MCF 10A (cell line): ENCODE measurements around the gene SHD. TPM values are rescaled to one million over a fixed set of nuclear protein-coding genes. Genes with fewer than 3 reads are reported as not detected.
"Not testable (repeated sequence)": the region's sequence is repeated elsewhere in the genome, so short reads cannot be mapped to it uniquely, and the experiment has no call there.

Source experiments
- BruUV-seq: library from RNA; stranded (reverse); fragments of 400-500 nt; replicated peaks from 2 replicates; lab custom pipeline; 2021; lab: Mats Ljungman, UMichigan
- CTCF ChIA-PET: fragments of 300-600 bp; sonication (Branson Sonifier 250); formaldehyde crosslinking; extraction: SDS; loops from one replicate; lab custom pipeline; 2021; ENCODE audit warnings: antibody characterized with exemption, inconsistent platforms; lab: Yijun Ruan, JAX
- POLR2A ChIA-PET: fragments of 300-600, 350-650 bp; sonication (Branson Sonifier 250); formaldehyde crosslinking; extraction: SDS; loops from one replicate; lab custom pipeline; 2020; ENCODE audit warnings: antibody characterized with exemption, inconsistent platforms; lab: Yijun Ruan, JAX
- DNase-seq: peaks from one replicate; pipeline ENCODE4 v3.0.0-alpha.2; 2018; ENCODE audit not compliant: unreplicated experiment
- H3K27ac Mint-ChIP-seq: one replicate; pipeline ENCODE4 v1.8.0; 2022; ENCODE audit warnings: mild to moderate bottlenecking, low read depth, mixed read lengths; ENCODE audit not compliant: unreplicated experiment
- H3K27me3 Mint-ChIP-seq: one replicate; pipeline ENCODE4 v1.8.0; 2022; ENCODE audit warnings: mixed read lengths; ENCODE audit not compliant: insufficient read depth, unreplicated experiment
- H3K36me3 Mint-ChIP-seq: one replicate; pipeline ENCODE4 v1.8.0; 2022; ENCODE audit warnings: mild to moderate bottlenecking, moderate library complexity, mixed read lengths; ENCODE audit not compliant: insufficient read depth, unreplicated experiment
- H3K4me1 Mint-ChIP-seq: one replicate; pipeline ENCODE4 v1.8.0; 2022; ENCODE audit warnings: mixed read lengths; ENCODE audit not compliant: insufficient read depth, unreplicated experiment
- H3K4me3 Mint-ChIP-seq: one replicate; pipeline ENCODE4 v1.8.0; 2022; ENCODE audit warnings: mild to moderate bottlenecking, moderate library complexity, mixed read lengths; ENCODE audit not compliant: unreplicated experiment
- H3K9me3 Mint-ChIP-seq: one replicate; pipeline ENCODE4 v1.8.0; 2022; ENCODE audit warnings: mixed read lengths; ENCODE audit not compliant: unreplicated experiment
- intact Hi-C: fragments of 100-400 bp; cut with micrococcal nuclease; formaldehyde crosslinking; loops from 2 replicates; pipeline ENCODE4 v1.14.1; 2022
- total RNA-seq: library from RNA; stranded (reverse); gene quantifications from 2 replicates; pipeline ENCODE4 v1.2.3, GENCODE V29; 2022
- TF ChIP-seq, protein P1 (sequence below): fragments of 200-600 bp; IDR thresholded peaks from one replicate; pipeline ENCODE4 v1.8.0; 2022; ENCODE audit warnings: antibody characterized with exemption, mild to moderate bottlenecking; ENCODE audit not compliant: unreplicated experiment

Gene SHD
- total RNA-seq, 1 experiment from 2014 or later = not detected

DNA sequence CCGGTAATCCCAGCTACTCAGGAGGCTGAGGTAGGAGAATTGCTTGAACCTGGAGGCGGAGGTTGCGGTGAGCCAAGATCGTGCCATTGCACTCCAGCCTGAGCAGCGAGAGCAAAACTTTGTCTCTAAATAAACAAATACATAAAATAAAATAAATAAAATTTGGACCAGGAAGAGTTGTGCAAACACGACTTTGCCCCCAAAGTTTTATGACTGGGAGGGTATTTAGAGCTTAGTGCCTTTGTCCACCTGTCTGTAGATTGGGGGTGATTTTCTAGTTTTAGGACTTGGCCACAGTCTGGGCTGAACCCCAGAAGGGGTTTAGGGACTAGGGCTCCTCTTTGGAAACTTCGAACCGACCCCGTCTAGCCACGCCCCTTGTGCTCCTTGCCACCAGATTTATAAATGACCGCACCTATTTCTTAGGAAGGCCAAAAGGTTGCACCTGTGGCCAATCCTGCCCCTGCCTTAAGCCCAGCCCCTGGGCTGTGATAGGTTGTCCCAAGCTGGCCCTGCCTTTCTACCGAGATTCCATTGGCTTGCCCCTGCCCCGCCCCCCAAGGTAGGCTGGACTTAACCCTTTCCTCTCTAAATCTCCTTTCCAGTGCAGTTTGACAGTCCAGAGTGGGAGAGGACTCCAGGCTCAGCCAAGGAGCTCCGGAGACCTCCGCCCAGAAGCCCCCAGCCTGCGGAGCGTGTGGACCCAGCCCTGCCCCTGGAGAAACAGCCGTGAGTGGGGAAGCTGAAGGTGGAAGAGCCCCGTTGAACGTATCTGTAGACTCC is 5.3 kb downstream of the SHD start:
- Mint-ChIP-seq H3K4me1 (no peaks in the 10 kb centered on the region), H3K27ac (no peak overlapping the region), H3K4me3 (no peak overlapping the region), H3K9me3 (no peaks in the 10 kb centered on the region), H3K36me3 (no peaks in the 10 kb centered on the region), H3K27me3 (peaks cover 22% of the 10 kb centered on the region)
- CTCF ChIA-PET = interaction anchor here (1.5 kb wide), 1 partner anchor 17 kb away, joined by 9 read pairs; no protein-coding TSS in a partner anchor
- DNase-seq = peak; percentile 51
- intact Hi-C loops = no loop called here
- POLR2A ChIA-PET = no interaction called here
- TF ChIP-seq, protein P1, sequence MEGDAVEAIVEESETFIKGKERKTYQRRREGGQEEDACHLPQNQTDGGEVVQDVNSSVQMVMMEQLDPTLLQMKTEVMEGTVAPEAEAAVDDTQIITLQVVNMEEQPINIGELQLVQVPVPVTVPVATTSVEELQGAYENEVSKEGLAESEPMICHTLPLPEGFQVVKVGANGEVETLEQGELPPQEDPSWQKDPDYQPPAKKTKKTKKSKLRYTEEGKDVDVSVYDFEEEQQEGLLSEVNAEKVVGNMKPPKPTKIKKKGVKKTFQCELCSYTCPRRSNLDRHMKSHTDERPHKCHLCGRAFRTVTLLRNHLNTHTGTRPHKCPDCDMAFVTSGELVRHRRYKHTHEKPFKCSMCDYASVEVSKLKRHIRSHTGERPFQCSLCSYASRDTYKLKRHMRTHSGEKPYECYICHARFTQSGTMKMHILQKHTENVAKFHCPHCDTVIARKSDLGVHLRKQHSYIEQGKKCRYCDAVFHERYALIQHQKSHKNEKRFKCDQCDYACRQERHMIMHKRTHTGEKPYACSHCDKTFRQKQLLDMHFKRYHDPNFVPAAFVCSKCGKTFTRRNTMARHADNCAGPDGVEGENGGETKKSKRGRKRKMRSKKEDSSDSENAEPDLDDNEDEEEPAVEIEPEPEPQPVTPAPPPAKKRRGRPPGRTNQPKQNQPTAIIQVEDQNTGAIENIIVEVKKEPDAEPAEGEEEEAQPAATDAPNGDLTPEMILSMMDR = no peak
- no TSS peak for BruUV-seq

DNA sequence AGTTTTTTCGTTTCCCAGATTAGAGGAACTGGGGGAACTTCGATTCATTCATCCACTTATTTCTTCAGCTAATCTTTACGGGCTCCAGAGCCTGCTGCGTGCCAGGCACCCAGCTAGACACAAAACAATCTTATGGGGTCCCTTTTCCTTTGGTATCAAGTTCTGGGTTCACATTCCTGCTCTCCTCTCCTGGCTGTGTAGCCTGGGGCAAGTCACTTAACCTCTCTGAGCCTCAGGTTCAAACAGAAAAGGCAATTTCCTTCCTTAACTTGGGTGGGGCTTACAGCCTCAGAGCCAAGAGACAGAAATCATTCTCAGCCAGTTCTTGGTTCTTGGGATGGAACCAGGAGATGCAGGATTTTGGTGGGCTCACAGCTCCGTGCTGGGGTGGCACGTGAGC is 5.9 kb downstream of the SHD start:
- POLR2A ChIA-PET = no interaction called here
- H3K9me3 Mint-ChIP-seq = no peaks in the 10 kb centered on the region
- no TSS peak for BruUV-seq
- H3K4me1 Mint-ChIP-seq = no peaks in the 10 kb centered on the region
- H3K27me3 Mint-ChIP-seq = peaks cover 16% of the 10 kb centered on the region
- no peak overlapping the region for H3K4me3 Mint-ChIP-seq
- no peak overlapping the region for H3K27ac Mint-ChIP-seq
- CTCF ChIA-PET = interaction anchor here (0.6 to 1.5 kb wide), 2 partner anchors 18 to 139 kb away, joined by 3 to 9 read pairs; no protein-coding TSS in a partner anchor
- TF ChIP-seq, protein P1 = no peak
- intact Hi-C loops = no loop called here
- H3K36me3 Mint-ChIP-seq = no peaks in the 10 kb centered on the region
- DNase-seq = no peak

DNA sequence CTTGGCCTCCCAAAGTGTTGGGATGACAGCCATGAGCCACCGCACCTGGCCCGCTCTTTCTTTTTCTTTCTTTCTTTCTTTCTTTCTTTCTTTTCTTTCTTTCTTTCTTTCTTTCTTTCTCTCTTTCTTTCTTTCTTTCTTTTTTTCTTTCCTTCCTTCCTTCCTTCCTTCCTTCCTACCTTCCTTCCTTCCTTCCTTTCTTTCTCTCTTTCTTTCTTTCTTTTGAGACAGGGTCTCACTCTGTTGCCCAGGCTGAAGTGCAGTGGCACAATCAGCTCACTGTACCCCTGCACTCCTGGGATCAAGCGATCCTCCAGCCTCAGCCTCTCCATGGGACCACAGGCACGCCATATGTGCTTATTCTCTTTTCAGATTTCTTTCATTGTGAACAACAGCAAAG is 7.1 kb downstream of the SHD start:
- H3K4me3 Mint-ChIP-seq, DNase-seq: not testable (repeated sequence)

DNA sequence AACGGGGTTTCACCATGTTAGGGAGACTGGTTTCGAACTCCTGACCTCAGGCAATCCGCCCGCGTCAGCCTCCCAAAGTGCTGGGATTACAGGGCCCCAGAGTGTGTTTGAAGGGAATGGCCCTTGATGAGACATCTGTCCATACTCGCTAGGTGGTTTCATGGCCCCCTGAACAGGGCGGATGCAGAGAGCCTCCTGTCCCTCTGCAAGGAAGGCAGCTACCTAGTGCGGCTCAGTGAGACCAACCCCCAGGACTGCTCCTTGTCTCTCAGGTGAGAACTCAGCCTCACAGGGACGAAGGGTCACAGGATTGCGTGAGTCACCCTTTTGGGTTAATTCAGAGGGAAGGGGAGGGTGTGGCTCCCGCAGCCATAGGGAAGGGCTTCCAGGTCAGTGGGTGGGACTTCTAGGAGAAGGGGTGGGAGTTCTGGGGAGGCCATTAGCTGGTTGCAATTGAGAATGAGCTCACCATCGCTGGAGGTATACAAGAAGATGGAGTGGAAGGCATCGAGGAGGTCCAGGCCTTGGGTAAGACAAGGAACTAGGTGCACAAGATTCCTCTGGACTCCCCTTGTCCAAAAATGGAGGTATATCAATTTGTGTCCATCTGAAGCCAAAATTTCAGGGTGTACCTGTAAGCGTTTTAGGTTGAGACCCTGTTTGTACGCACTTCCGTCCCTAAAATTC is 9.2 kb downstream of the SHD start:
- Mint-ChIP-seq H3K27me3 (peaks cover 12% of the 10 kb centered on the region), H3K4me1 (no peaks in the 10 kb centered on the region), H3K36me3 (no peaks in the 10 kb centered on the region), H3K4me3 (no peak overlapping the region), H3K9me3 (no peaks in the 10 kb centered on the region), H3K27ac (no peak overlapping the region)
- POLR2A ChIA-PET = interaction anchor here (0.6 kb wide), 1 partner anchor 50 kb away, joined by 4 read pairs; no protein-coding TSS in a partner anchor
- TF ChIP-seq, protein P1 = no peak
- DNase-seq = peak; percentile 36
- intact Hi-C loops = no loop called here
- no TSS peak for BruUV-seq
- CTCF ChIA-PET = interaction anchor here (0.6 to 1.5 kb wide), 2 partner anchors 20 to 247 kb away, joined by 3 to 4 read pairs; no protein-coding TSS in a partner anchor

More for the DNA sequence above, 7.1 kb downstream of the SHD start:
- H3K27ac Mint-ChIP-seq, POLR2A ChIA-PET, H3K9me3 Mint-ChIP-seq, intact Hi-C loops, H3K4me1 Mint-ChIP-seq, BruUV-seq, H3K36me3 Mint-ChIP-seq, CTCF ChIA-PET: not testable (repeated sequence)
- peaks cover 12% of the 10 kb centered on the region for H3K27me3 Mint-ChIP-seq
